Activated gamma-delta T cell (primary cell): ENCODE data around the gene PRDM16.
"Not testable (repeated sequence)": the region's sequence is repeated elsewhere in the genome, so short reads cannot be mapped to it uniquely, and the experiment has no call there.

Experiments
- DNase-seq: peaks from one replicate; lab custom pipeline; 2025; lab: John Stamatoyannopoulos, UW

PRDM16 gene

GRCh38 chr1:3163356-3163755 is 94.4 kb downstream of the PRDM16 start:
- DNase-seq, result no peak

GRCh38 chr1:3164671-3165070 is 95.7 kb downstream of the PRDM16 start:
- DNase-seq, result no peak

- not testable (repeated sequence) for DNase-seq
Measured at GRCh38 chr1:3165189-3165588, 96.2 kb downstream of the PRDM16 start.

GRCh38 chr1:3166206-3166918 is 97.4 kb downstream of the PRDM16 start:
- DNase-seq, result no peak

GRCh38 chr1:3167255-3167654 is 98.3 kb downstream of the PRDM16 start:
- no peak for DNase-seq

- DNase-seq, result no peak
Measured at GRCh38 chr1:3168678-3169077, 99.7 kb downstream of the PRDM16 start.

- no peak for DNase-seq
Measured at GRCh38 chr1:3169665-3170356, 100.8 kb downstream of the PRDM16 start.

- DNase-seq, result no peak
Measured at GRCh38 chr1:3170561-3171453, 101.8 kb downstream of the PRDM16 start.

GRCh38 chr1:3171761-3172160 is 102.8 kb downstream of the PRDM16 start:
- DNase-seq, result no peak

- no peak for DNase-seq
Measured at GRCh38 chr1:3172431-3173380, 103.7 kb downstream of the PRDM16 start.

- no peak for DNase-seq
Measured at GRCh38 chr1:3173381-3173980, 104.5 kb downstream of the PRDM16 start.

- DNase-seq, result no peak
Measured at GRCh38 chr1:3174487-3175247, 105.7 kb downstream of the PRDM16 start.

GRCh38 chr1:3175486-3175885 is 106.5 kb downstream of the PRDM16 start:
- no peak for DNase-seq

GRCh38 chr1:3176028-3176427 is 107.0 kb downstream of the PRDM16 start:
- no peak for DNase-seq

- DNase-seq, result no peak
Measured at GRCh38 chr1:3176820-3177219, 107.8 kb downstream of the PRDM16 start.

GRCh38 chr1:3178279-3178678 is 109.3 kb downstream of the PRDM16 start:
- DNase-seq, result no peak

- no peak for DNase-seq
Measured at GRCh38 chr1:3179471-3179870, 110.5 kb downstream of the PRDM16 start.

GRCh38 chr1:3180915-3181314 is 111.9 kb downstream of the PRDM16 start:
- no peak for DNase-seq

- DNase-seq, result no peak
Measured at GRCh38 chr1:3181956-3182355, 113.0 kb downstream of the PRDM16 start.

- no peak for DNase-seq
Measured at GRCh38 chr1:3183411-3183810, 114.4 kb downstream of the PRDM16 start.
